K562 (cell line): ENCODE data around the gene DHX29. TPM values are rescaled to one million over a fixed set of nuclear protein-coding genes. Genes with fewer than 3 reads are reported as not detected.

Experiments
- ATAC-seq: fragments of 200-7000 bp; cut with Tn5 transposase; 3 replicates; pipeline ENCODE4 v1.9.1; 2020; ENCODE audit warnings: moderate library complexity
- BruUV-seq: library from RNA; stranded (reverse); fragments of 400-500 nt; replicated peaks from 2 replicates; lab custom pipeline; 2021; lab: Mats Ljungman, UMichigan
- CTCF ChIA-PET: fragments of 300-600 bp; formaldehyde crosslinking; extraction: SDS; loops from one replicate; lab custom pipeline; 2021; ENCODE audit warnings: low intra/inter-chr PET ratio; lab: Yijun Ruan, JAX
- POLR2A ChIA-PET: fragments of 300-600, 350-650 bp; sonication (Branson Sonifier 250); formaldehyde crosslinking; extraction: SDS; loops from one replicate; lab custom pipeline; 2021; ENCODE audit warnings: antibody characterized with exemption, inconsistent platforms; lab: Yijun Ruan, JAX
- DNase-seq, 4 experiments: peaks; one replicate each; pipeline versions ENCODE4 v3.0.0 to v3.0.0-alpha.2; 2011 to 2018; ENCODE audit warnings: low spot score in 3 of 4, mixed read lengths in 3 of 4; ENCODE audit errors: extremely low read depth in 1 of 4
- FAIRE-seq: peaks from 2 replicates; lab custom pipeline; 2011; peaks lifted over from hg19 to GRCh38; lab: Jason Lieb, UNC
- H2AFZ ChIP-seq: 2 replicates; pipeline ENCODE4 v1.6.0; 2011; ENCODE audit warnings: low read depth, low read length, control low read depth, inconsistent platforms
- H3K27ac ChIP-seq: fragments of 200-600 bp; 3 replicates; pipeline ENCODE4 v1.8.0; 2011; ENCODE audit warnings: low read depth, mild to moderate bottlenecking, control low read depth, inconsistent platforms, low read length, moderate library complexity, mixed read lengths; ENCODE audit errors: extremely low read depth
- H3K27me3 ChIP-seq, 2 experiments: fragments of 300-600 bp in 1 of 2; 2 replicates in 1 of 2; 3 replicates in 1 of 2; pipeline versions ENCODE4 v1.6.0 to v1.8.0; 2011; ENCODE audit warnings: inconsistent platforms in 2 of 2, low read length in 2 of 2, mild to moderate bottlenecking in 1 of 2, mixed read lengths in 1 of 2, moderate library complexity in 1 of 2; ENCODE audit not compliant: control insufficient read depth in 2 of 2, insufficient read depth in 2 of 2
- H3K36me3 ChIP-seq: fragments of 300-600 bp; 3 replicates; pipeline ENCODE4 v1.8.0; 2011; ENCODE audit warnings: mild to moderate bottlenecking, low read length, inconsistent platforms; ENCODE audit not compliant: control insufficient read depth, insufficient read depth
- H3K4me1 ChIP-seq, 2 experiments: fragments of 200-600 bp in 1 of 2; replicated peaks in 1 of 2; 2 replicates in 1 of 2; 3 replicates in 1 of 2; pipeline versions ENCODE4 v1.5.1 to v1.8.0; 2011; ENCODE audit warnings: inconsistent platforms in 2 of 2, low read length in 2 of 2, mild to moderate bottlenecking in 1 of 2, mixed read lengths in 1 of 2, moderate library complexity in 1 of 2; ENCODE audit not compliant: control insufficient read depth in 2 of 2, insufficient read depth in 2 of 2
- H3K4me2 ChIP-seq: 2 replicates; pipeline ENCODE4 v1.6.1; 2011; ENCODE audit warnings: low read length, control low read depth, inconsistent platforms, mixed read lengths; ENCODE audit not compliant: insufficient read depth
- H3K4me3 ChIP-seq: fragments of 200-600 bp; sonication (generic), shearing (Covaris generic); 2 replicates; pipeline ENCODE4 v1.5.1; 2016; ENCODE audit warnings: control low read depth, inconsistent platforms
- H3K79me2 ChIP-seq: fragments of 200-600 bp; 3 replicates; pipeline ENCODE4 v1.8.0; 2011; ENCODE audit warnings: low read length, inconsistent platforms; ENCODE audit not compliant: control insufficient read depth, insufficient read depth
- H3K9ac ChIP-seq, 2 experiments: 2 replicates each; pipeline versions ENCODE4 v1.6.0 to v1.6.1; 2011; ENCODE audit warnings: low read depth in 2 of 2, low read length in 2 of 2, control low read depth in 1 of 2, inconsistent platforms in 1 of 2, mild to moderate bottlenecking in 1 of 2, mixed read lengths in 1 of 2; ENCODE audit not compliant: insufficient read depth in 1 of 2
- H3K9me1 ChIP-seq: one replicate; pipeline ENCODE4 v1.6.0; 2011; ENCODE audit warnings: inconsistent platforms, mild to moderate bottlenecking, low read length, moderate library complexity; ENCODE audit not compliant: control insufficient read depth, insufficient read depth
- H3K9me3 ChIP-seq: replicated peaks from 2 replicates; pipeline ENCODE4 v1.5.1; 2011; ENCODE audit warnings: low read depth, low read length, inconsistent platforms; ENCODE audit not compliant: control insufficient read depth, insufficient read depth
- H4K20me1 ChIP-seq: replicated peaks from 2 replicates; pipeline ENCODE4 v1.6.1; 2011; ENCODE audit warnings: low read length, inconsistent platforms, mixed read lengths; ENCODE audit not compliant: control insufficient read depth, insufficient read depth
- BMI1 ChIP-seq: fragments of 150-350 bp; IDR thresholded peaks from 2 replicates; pipeline ENCODE4 v1.6.1; 2014; ENCODE audit warnings: low read length
- CBX8 ChIP-seq: fragments of 200-600 bp; sonication (generic); IDR thresholded peaks from 2 replicates; pipeline ENCODE4 v1.6.1; 2012; ENCODE audit warnings: borderline replicate concordance, mixed run types, low read depth, mild to moderate bottlenecking, moderate library complexity, mixed read lengths, low read length, control low read depth, inconsistent platforms; ENCODE audit not compliant: poor library complexity, severe bottlenecking; ENCODE audit errors: extremely low read depth
- HDAC2 ChIP-seq: fragments of 450-650 bp; IDR thresholded peaks from 2 replicates; pipeline ENCODE4 v1.6.1; 2016; ENCODE audit warnings: mild to moderate bottlenecking
- WGBS: fragments of 100-300 bp; shearing (Covaris generic); methylation state at CpG from one replicate; pipeline ENCODE4 v1.1.6; 2016; ENCODE audit warnings: low coverage, mixed read lengths; ENCODE audit not compliant: insufficient coverage; ENCODE audit errors: missing lambda C conversion rate; 5-methylcytosine and 5-hydroxymethylcytosine counted together
- in situ Hi-C: fragments of 300-500 bp; cut with MboI; formaldehyde crosslinking; loops from 4 replicates; pipeline ENCODE4 v1.15.0; 2018; ENCODE audit warnings: inconsistent platforms, mixed read lengths
- intact Hi-C: fragments of 100-400 bp; cut with micrococcal nuclease; formaldehyde crosslinking; loops from 2 replicates; pipeline ENCODE4 v1.14.2; 2022
- polyA plus RNA-seq, 8 experiments: library from polyadenylated mRNA; depleted of rRNA in 4 of 8; stranded (reverse) in 5 of 8; unstranded in 3 of 8; fragments of >200 nt; fragmentation: Nextera tagmentation in 2 of 8; fragmentation: Illumina TruSeq in 1 of 8; extraction: Ambion mirVana in 2 of 8; extraction: Trizol in 1 of 8; gene quantifications; 2 replicates each; pipeline versions ENCODE4 v1.2.1 to v1.2.3, GENCODE V29; 2011 to 2014; ENCODE audit warnings: inconsistent platforms in 1 of 8, missing spikeins in 1 of 8
- total RNA-seq, 7 experiments: library from RNA; depleted of rRNA in 6 of 7; stranded (reverse); fragments of >200 nt in 6 of 7; fragmentation: Illumina TruSeq in 2 of 7; extraction: Trizol in 2 of 7; gene quantifications; 2 replicates each; pipeline versions ENCODE4 v1.2.1 to v1.2.3, GENCODE V29; 2011 to 2021; ENCODE audit warnings: low replicate concordance in 1 of 7

The DHX29 gene
- total and polyA plus RNA-seq, 9 of the 15 experiments (the other 6 are each of a cell fraction or from before 2014, with no cell fraction given): 7.5 to 42.1 (median 25.0) TPM

- POLR2A ChIA-PET: interaction anchor here (0.6 to 1.9 kb wide), 3 partner anchors 59 to 1598 kb away, joined by 3 to 5 read pairs (median 3); partner anchors contain the start of genes DHX29 and MTREX
- Histone ChIP-seq H3K4me3 (peak overlapping the region; percentile 53; the same call in 1 of the 2 replicates), H3K27ac (no peak overlapping the region), H3K4me1 (peaks cover 16 to 38% of the 10 kb centered on the region in 2 experiments; a peak in 3 of 5 replicates), H2AFZ (peak overlapping the region; percentile 84), H3K27me3 (peaks cover 19 to 47% of the 10 kb centered on the region in 2 experiments), H3K9me3 (no peaks in the 10 kb centered on the region), H3K79me2 (no peaks in the 10 kb centered on the region), H3K9me1 (no peaks in the 10 kb centered on the region), H3K36me3 (no peaks in the 10 kb centered on the region), H3K9ac (peak overlapping the region in 1 of 2 experiments; percentile 88; a peak in 2 of 4 replicates), H4K20me1 (no peaks in the 10 kb centered on the region), H3K4me2 (peak overlapping the region; percentile 71)
- ATAC-seq: no peak
- 25% methylated on average over 11 of the region's 11 CpGs for WGBS
- TF ChIP-seq CBX8: peak; percentile 82
- TF ChIP-seq BMI1: peak; percentile 30; the same call in 1 of the 2 replicates
- no peak for TF ChIP-seq HDAC2
- intact Hi-C loops: no loop called here
- CTCF ChIA-PET: no interaction called here
- no peak for DNase-seq
- in situ Hi-C loops: no loop called here
- no TSS peak for BruUV-seq
- FAIRE-seq: no peak
Measured at GRCh38 chr5:55231919-55232270, 75.6 kb downstream of the DHX29 start.
